ENCODE measurements around the gene CACTIN.

Gene CACTIN

GRCh38 chr19:3608079-3608641, 18.4 kb downstream of the CACTIN start:
- FAIRE-seq = no peak

DNA sequence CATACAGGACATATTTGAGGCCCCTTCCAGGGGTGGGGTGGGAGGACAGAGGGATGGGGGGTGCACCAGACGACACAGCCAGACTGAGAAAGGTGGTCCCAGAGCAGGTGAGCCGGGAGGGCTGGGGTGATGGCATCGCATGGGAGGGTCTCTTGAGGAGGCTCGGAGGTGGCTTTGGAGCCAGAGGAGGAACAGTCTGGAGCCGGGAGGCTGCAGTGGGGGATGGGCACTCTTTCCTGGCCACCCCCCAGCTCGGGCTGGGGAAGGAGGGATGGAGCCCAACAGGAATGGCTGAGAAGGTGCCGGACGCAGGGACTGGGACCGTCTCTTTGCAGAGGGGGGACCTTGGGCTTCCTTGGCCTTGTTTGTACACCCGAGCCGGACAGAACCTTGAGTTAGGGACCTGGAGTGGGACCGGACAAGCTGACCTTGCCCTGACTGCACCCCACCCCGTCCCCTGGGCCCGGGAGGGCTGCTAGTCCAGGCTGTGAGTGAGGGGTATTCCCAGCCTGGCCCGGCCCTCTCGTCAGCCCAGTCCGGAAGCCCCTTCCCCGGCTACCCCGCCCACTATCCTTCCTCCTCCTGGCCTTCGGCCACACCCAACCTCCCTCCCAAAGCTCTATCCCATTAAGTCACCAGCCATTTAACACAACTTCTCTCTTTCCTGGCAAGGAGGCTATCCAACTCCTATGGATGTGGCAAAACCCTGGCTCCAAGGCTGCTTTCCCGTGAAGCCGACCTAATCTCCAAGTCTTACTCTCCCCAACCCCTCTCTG, 19.1 kb downstream of the CACTIN start:
- no peak for FAIRE-seq

DNA sequence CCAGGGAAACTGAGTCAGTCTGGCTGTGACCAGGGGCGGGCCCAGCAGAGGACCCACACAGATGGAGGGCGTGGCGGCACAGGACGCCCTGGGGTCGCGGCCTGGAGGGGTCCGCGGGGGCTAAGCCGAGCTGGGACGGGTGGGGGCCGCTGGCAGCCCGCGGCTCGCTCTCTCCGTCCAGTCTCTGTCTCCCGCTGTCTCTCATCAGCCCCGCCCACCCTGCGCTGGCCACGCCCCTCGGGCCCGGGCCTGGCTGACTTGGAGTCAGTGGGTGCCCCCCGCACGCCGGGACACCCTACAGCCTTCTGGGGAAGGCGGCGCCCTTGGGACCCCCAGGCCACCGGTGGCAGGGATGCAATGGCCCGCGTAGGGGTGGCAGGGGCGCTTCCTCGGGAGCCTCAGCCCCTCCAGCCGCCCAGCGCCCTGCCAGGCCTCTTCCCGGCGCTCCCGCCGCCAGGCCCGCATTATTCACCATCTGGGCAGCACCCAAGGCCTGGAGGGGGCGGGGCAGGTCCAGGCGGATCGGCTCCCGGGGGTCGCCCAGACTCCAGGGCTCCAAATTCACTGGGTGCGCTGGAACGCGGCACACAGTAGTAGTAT, 19.8 kb downstream of the CACTIN start, which contains the start of gene TBXA2R:
Gene TBXA2R, minus strand, starts transcription at position 186 of the 600 bp plus-strand sequence. CDS start 6,241 bp downstream, outside the sequence.
- FAIRE-seq = no peak

- no peak for FAIRE-seq
Observed at GRCh38 chr19:3606174-3606689, 20.4 kb downstream of the CACTIN start.

GRCh38 chr19:3605770-3606169, 20.8 kb downstream of the CACTIN start:
- FAIRE-seq = no peak

DNA sequence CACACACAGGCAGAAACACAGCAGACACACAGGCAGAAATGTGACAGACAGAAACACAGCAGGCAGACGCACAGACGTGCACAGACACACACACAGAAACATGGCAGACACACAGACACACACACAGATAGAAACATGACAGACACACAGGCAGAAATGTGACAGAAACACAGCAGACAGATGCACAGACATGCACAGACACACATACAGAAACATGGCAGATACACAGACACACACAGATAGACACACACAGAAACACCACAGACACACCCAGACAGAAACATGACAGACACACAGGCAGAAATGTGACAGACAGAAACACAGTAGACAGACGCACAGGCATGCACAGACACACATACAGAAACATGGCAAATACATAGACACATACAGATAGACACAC, 21.2 kb downstream of the CACTIN start:
- no peak for FAIRE-seq

- no peak for FAIRE-seq
Observed at GRCh38 chr19:3604987-3605343, 21.6 kb downstream of the CACTIN start.

DNA sequence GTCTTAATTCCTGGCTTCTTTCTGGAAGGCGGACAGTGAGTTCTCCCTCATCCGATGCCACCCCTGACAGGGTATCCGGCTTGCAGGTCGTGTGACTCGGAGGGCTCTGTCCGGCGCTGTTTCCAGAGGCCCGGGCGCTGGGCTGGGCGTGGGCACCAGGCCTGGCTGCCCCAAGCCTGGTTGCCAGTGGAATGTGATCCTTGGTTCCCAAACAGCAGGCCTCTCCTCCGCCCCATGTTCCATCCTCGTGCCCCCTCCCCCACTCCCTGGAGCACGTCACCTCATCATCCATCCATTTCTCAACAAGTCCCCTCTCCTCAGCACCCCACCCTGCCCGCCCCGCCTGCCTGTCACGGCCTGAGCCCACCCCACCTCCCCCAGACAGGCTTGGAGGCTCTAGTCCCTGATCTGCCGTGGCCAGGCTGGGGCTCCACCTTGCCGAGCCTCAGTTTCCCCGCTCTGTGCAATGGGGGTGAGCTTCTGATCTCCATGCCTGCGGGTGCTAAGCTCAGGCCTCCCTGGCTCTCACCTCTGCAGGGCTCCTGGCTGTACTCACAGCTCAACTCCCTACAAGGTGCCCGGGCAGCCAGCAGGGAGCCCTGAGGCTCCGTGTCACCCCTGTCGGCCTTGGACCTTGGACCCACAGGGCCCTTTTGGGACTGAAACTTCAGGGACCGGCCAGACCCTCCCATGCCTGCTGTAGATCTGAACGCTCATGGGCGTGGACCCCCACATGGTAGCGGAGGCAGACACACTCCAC, 22.2 kb downstream of the CACTIN start:
- no peak for FAIRE-seq

DNA sequence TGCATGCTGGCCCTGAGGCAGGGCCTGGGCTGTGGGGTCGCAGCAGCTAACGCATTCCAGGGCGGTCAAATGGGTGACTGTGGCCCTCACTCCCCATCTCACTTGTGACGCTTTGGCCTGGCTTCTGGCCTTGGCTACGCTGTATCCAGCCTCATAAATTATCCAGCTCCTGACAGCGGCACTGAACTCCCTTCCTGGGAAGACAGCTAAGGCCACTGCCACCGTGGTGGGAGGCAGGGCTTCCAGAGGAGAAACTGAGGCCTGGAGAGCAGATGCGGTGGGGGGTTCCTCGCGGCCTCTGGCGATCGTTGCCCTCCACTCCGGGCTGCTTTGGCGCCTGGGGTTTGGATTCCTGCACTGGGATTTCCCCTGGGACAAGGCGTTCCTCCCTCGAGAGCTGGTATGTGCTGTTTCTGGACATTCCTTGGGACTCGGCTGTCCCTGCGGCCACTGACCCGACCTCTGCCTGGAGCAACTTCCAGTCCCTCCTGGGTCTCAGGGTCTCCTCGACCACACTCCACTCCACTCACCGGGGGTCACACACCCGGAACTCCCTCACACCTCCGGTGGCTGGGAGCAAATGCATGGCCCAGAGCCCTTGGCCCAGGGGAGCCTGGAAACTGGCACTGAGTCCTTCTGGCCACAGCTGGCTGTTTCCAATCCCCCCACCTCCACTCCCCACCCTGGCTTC, 23.3 kb downstream of the CACTIN start:
- FAIRE-seq = no peak

DNA sequence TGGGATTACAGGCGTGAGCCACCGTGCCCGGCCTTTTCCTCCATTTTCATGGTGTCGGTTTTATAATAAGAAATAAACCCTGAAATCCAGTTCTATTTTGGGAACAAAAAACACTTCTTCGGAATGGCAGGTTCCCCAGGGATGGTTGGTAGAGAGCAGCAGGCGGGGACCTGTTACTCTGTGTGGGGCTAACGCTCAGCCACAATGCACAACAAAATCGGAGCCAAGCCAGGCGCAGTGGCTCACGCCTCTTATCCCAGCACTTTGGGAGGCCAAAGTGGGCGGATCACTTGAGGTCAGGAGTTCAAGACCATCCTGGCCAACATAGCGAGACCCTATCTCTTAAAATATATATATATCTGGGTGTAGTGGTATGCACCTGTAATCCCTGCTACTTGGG, 25.6 kb downstream of the CACTIN start:
- FAIRE-seq = no peak

- FAIRE-seq = no peak
Observed at GRCh38 chr19:3599776-3600187, 26.8 kb downstream of the CACTIN start.

- FAIRE-seq = no peak
Observed at GRCh38 chr19:3595521-3596061, 31.0 kb downstream of the CACTIN start.

DNA sequence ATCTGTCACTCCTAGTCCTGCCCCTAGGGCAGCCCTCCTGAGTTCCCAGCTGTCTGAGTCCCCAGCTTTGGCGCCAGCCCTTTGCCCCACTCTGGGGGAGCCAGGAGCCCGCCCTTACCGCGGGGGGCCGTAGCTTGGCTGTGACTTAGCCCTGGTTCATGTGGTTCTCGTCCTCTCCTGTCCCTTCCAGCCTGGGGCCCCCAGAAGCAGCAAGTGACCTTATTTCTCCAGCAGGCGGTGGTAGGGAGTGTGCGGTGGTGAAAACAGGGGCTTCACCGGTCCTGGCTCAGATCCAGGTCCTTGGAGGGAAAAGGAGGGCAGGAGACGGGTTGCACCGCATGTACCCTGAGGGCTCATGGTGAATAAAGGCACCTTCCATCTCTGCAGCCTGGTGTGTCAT, 33.4 kb downstream of the CACTIN start:
- no peak for FAIRE-seq

GRCh38 chr19:3591876-3592613, 34.5 kb downstream of the CACTIN start:
- FAIRE-seq = no peak

- FAIRE-seq = no peak
Observed at GRCh38 chr19:3590991-3591659, 35.5 kb downstream of the CACTIN start.

DNA sequence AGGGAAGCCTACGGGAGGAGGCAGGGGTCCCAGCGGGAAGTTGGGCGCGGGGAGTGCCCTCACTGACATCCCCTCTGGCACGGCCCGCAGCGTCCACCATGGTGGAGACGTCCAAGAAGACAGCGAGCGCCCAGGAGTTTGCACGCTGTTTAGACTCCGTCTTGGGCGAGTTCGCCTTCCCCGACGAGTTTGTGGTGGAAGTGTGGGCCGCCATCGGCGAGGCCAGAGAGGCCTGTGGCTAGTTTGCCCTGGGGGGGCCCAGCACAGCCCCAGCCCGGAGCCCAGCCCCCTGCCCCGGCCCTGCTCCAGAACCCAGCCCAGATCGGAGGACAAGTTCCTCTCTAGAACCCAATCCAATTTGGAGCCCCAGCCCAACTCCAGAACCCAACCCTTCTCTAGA, 36.6 kb downstream of the CACTIN start:
- FAIRE-seq = no peak

DNA sequence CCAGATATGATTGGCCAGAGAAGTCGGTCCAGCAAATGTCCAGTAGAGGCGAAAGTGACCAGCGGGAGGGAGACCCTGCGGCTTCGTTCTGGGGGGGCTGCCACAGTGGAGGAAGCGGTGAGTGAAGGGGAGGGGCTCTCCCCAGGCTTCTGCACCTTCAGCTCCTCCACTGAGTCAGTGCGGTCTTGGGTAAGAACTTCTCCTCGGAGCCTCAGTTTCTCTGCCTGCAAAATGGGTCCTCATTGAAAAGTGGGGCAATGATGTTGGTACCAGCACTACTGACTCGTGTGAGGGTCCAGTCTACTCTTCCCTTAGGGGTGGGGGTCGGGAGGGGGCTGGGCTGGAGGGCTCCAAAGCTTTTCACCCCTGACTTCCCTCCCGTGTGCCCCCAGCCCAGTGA, 37.2 kb downstream of the CACTIN start:
- FAIRE-seq = no peak

GRCh38 chr19:3586707-3587346, 39.8 kb downstream of the CACTIN start:
- no peak for FAIRE-seq

GRCh38 chr19:3586127-3586626, 40.4 kb downstream of the CACTIN start:
- no peak for FAIRE-seq
